Endodermal cell (in vitro differentiated cells): Measurements from ENCODE around the gene PACRG. TPM values are rescaled to one million over a fixed set of nuclear protein-coding genes. Genes with fewer than 3 reads are reported as not detected.

Source experiments
- DNase-seq: peaks from one replicate; pipeline ENCODE4 v3.0.0-alpha.2; 2017
- H3K27ac ChIP-seq: 2 replicates; pipeline ENCODE4 v1.5.1; 2013; ENCODE audit warnings: mild to moderate bottlenecking, low read depth, low read length, moderate library complexity
- H3K27me3 ChIP-seq: 2 replicates; pipeline ENCODE4 v1.6.1; 2013; ENCODE audit warnings: mild to moderate bottlenecking, low read length, moderate library complexity; ENCODE audit not compliant: insufficient read depth, control insufficient read depth, poor library complexity, severe bottlenecking
- H3K36me3 ChIP-seq: 2 replicates; pipeline ENCODE4 v1.7.0; 2013; ENCODE audit warnings: mild to moderate bottlenecking, low read length, moderate library complexity; ENCODE audit not compliant: control insufficient read depth, insufficient read depth
- H3K4me1 ChIP-seq: one replicate; pipeline ENCODE4 v1.7.0; 2013; ENCODE audit warnings: low read length; ENCODE audit not compliant: control insufficient read depth, insufficient read depth
- H3K4me3 ChIP-seq: 2 replicates; pipeline ENCODE4 v1.5.1; 2013; ENCODE audit warnings: mild to moderate bottlenecking, low read length, moderate library complexity
- H3K9ac ChIP-seq: 2 replicates; pipeline ENCODE4 v1.6.1; 2013; ENCODE audit warnings: mild to moderate bottlenecking, low read length, moderate library complexity; ENCODE audit not compliant: poor library complexity, severe bottlenecking; ENCODE audit errors: extremely low read depth
- H3K9me3 ChIP-seq: 2 replicates; pipeline ENCODE4 v1.6.1; 2013; ENCODE audit warnings: mild to moderate bottlenecking, low read length, moderate library complexity; ENCODE audit not compliant: control insufficient read depth
- H3K27ac Mint-ChIP-seq: 2 replicates; pipeline ENCODE4 v1.8.0; 2020; ENCODE audit warnings: mixed read lengths
- H3K27me3 Mint-ChIP-seq: 2 replicates; pipeline ENCODE4 v1.8.0; 2021; ENCODE audit warnings: mild to moderate bottlenecking, mixed read lengths; ENCODE audit not compliant: insufficient read depth
- H3K36me3 Mint-ChIP-seq: 2 replicates; pipeline ENCODE4 v1.8.0; 2020; ENCODE audit warnings: low read depth, mixed read lengths
- H3K4me1 Mint-ChIP-seq: 2 replicates; pipeline ENCODE4 v1.8.0; 2020; ENCODE audit warnings: mixed read lengths
- H3K4me3 Mint-ChIP-seq: 2 replicates; pipeline ENCODE4 v1.8.0; 2020; ENCODE audit warnings: mild to moderate bottlenecking, moderate library complexity, mixed read lengths
- H3K9me3 Mint-ChIP-seq: 2 replicates; pipeline ENCODE4 v1.8.0; 2020; ENCODE audit warnings: mild to moderate bottlenecking, mixed read lengths
- WGBS, 2 experiments: methylation state at CpG; one replicate each; pipeline versions ENCODE4 v1.1.5 to v1.1.7; 2013; ENCODE audit warnings: missing lambda C conversion rate in 2 of 2, mixed read lengths in 1 of 2; ENCODE audit not compliant: insufficient coverage in 1 of 2, insufficient read length in 1 of 2; 5-methylcytosine and 5-hydroxymethylcytosine counted together
- total RNA-seq, 2 donors: library from RNA; stranded (reverse); fragmentation: NEBNext Ultra II Directional in 1 of 2; extraction: Animal tissue kit (Norgen Biotek cat#: 25700) in 1 of 2; gene quantifications; 2 replicates in 1 of 2; 3 replicates in 1 of 2; pipeline ENCODE4 v1.2.1, GENCODE V29; 2021
- TF ChIP-seq, protein P1 (sequence below): fragments of 200-600 bp; sonication (generic); conservative IDR thresholded peaks from 2 replicates; pipeline ENCODE4 v1.5.0; 2021; ENCODE audit warnings: antibody characterized with exemption, mild to moderate bottlenecking

Gene PACRG
- total RNA-seq, 2 donors from 2014 or later, result 0.42 to 0.44 TPM

- no peak overlapping the region for H3K9ac ChIP-seq
- H3K27me3 ChIP-seq, result no peaks in the 10 kb centered on the region
- no peak overlapping the region for H3K4me3 ChIP-seq
- H3K36me3 ChIP-seq, result no peaks in the 10 kb centered on the region
- H3K9me3 ChIP-seq, result no peaks in the 10 kb centered on the region
- Mint-ChIP-seq H3K27ac (no peak overlapping the region), H3K4me1 (no peaks in the 10 kb centered on the region), H3K36me3 (no peaks in the 10 kb centered on the region), H3K27me3 (no peaks in the 10 kb centered on the region), H3K9me3 (no peaks in the 10 kb centered on the region), H3K4me3 (no peak overlapping the region)
- H3K4me1 ChIP-seq, result no peaks in the 10 kb centered on the region
- H3K27ac ChIP-seq, result no peak overlapping the region
- no peak for DNase-seq
- TF ChIP-seq, protein P1, sequence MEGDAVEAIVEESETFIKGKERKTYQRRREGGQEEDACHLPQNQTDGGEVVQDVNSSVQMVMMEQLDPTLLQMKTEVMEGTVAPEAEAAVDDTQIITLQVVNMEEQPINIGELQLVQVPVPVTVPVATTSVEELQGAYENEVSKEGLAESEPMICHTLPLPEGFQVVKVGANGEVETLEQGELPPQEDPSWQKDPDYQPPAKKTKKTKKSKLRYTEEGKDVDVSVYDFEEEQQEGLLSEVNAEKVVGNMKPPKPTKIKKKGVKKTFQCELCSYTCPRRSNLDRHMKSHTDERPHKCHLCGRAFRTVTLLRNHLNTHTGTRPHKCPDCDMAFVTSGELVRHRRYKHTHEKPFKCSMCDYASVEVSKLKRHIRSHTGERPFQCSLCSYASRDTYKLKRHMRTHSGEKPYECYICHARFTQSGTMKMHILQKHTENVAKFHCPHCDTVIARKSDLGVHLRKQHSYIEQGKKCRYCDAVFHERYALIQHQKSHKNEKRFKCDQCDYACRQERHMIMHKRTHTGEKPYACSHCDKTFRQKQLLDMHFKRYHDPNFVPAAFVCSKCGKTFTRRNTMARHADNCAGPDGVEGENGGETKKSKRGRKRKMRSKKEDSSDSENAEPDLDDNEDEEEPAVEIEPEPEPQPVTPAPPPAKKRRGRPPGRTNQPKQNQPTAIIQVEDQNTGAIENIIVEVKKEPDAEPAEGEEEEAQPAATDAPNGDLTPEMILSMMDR, result no peak
- WGBS, 2 experiments, result 86 to 93% methylated on average over 1 to 19 of the region's 19 CpGs
Observed at GRCh38 chr6:163239572-163240340, 512.0 kb downstream of the PACRG start.

GRCh38 chr6:163240556-163240955 is 512.8 kb downstream of the PACRG start:
- Mint-ChIP-seq H3K4me1 (no peaks in the 10 kb centered on the region), H3K9me3 (no peaks in the 10 kb centered on the region), H3K27ac (no peak overlapping the region), H3K36me3 (no peaks in the 10 kb centered on the region), H3K27me3 (no peaks in the 10 kb centered on the region), H3K4me3 (no peak overlapping the region)
- Histone ChIP-seq H3K27ac (no peak overlapping the region), H3K9ac (no peak overlapping the region), H3K36me3 (no peaks in the 10 kb centered on the region), H3K4me1 (no peaks in the 10 kb centered on the region), H3K9me3 (no peaks in the 10 kb centered on the region), H3K27me3 (no peaks in the 10 kb centered on the region), H3K4me3 (no peak overlapping the region)
- DNase-seq, result no peak
- WGBS, 2 experiments, result 93 to 96% methylated on average over 9 to 17 of the region's 17 CpGs
- TF ChIP-seq, protein P1, result no peak

GRCh38 chr6:163241683-163242082 is 513.9 kb downstream of the PACRG start:
- no peak for DNase-seq
- Histone ChIP-seq H3K9ac (no peak overlapping the region), H3K4me3 (no peak overlapping the region), H3K9me3 (no peaks in the 10 kb centered on the region), H3K27ac (no peak overlapping the region), H3K4me1 (no peaks in the 10 kb centered on the region), H3K27me3 (no peaks in the 10 kb centered on the region), H3K36me3 (no peaks in the 10 kb centered on the region)
- no peaks in the 10 kb centered on the region for H3K36me3 Mint-ChIP-seq
- TF ChIP-seq, protein P1, result no peak
- H3K4me3 Mint-ChIP-seq, result no peak overlapping the region
- no peaks in the 10 kb centered on the region for H3K4me1 Mint-ChIP-seq
- no peaks in the 10 kb centered on the region for H3K27me3 Mint-ChIP-seq
- whole genome bisulfite sequencing, 2 experiments, result 20 to 81% methylated on average over 1 to 4 of the region's 4 CpGs
- H3K27ac Mint-ChIP-seq, result no peak overlapping the region
- H3K9me3 Mint-ChIP-seq, result no peaks in the 10 kb centered on the region
